ENCODE measurements around the gene EFNA5.

GRCh38 chr5:107449369-107449768 is 221.4 kb downstream of the EFNA5 start:
- no peak for TF ChIP-seq CTCF (optimal IDR thresholded peaks at IDR 0.05 in 1 of 3, IDR thresholded peaks at IDR 0.05 in 1 of 3, conservative IDR thresholded peaks at IDR 0.05 in 1 of 3; ENCODE audit: extremely low read depth in 1 of 3, insufficient read depth in 2 of 3, low read length in 3 of 3)
- TF ChIP-seq EZH2 (IDR thresholded peaks at IDR 0.05; ENCODE audit: low read length): no peak

Data from keratinocyte (primary cell).